Ovary (tissue), 9 donors: ENCODE results near the gene CD9. TPM values are rescaled to one million over a fixed set of nuclear protein-coding genes. Genes with fewer than 3 reads are reported as not detected.
A peak's percentile ranks its signal among the peaks of the same experiment; 100 is the strongest.

ENCODE experiments used
- DNase-seq, 5 donors: peaks; one replicate each; pipeline ENCODE4 v3.0.0-alpha.2; 2019 to 2020
- H3K27ac ChIP-seq, 2 donors: fragments of 200-600 bp; one replicate each; pipeline versions ENCODE4 v1.5.1 to v1.8.0; 2019 to 2022
- H3K27me3 ChIP-seq: fragments of 200-600 bp; one replicate; pipeline ENCODE4 v1.8.0; 2022
- H3K36me3 ChIP-seq: fragments of 200-600 bp; sonication (generic); one replicate; pipeline ENCODE4 v1.5.1; 2019
- H3K4me1 ChIP-seq: one replicate; pipeline ENCODE4 v1.8.1; 2013; ENCODE audit warnings: mild to moderate bottlenecking, moderate library complexity; ENCODE audit not compliant: insufficient read depth
- H3K4me3 ChIP-seq: fragments of 200-600 bp; sonication (generic); one replicate; pipeline ENCODE4 v1.5.1; 2017
- H3K9me3 ChIP-seq, 2 donors: fragments of 200-600 bp in 1 of 2; sonication (generic) in 1 of 2; one replicate each; pipeline versions ENCODE4 v1.5.1 to v1.8.1; 2013 to 2019; ENCODE audit warnings: mild to moderate bottlenecking in 1 of 2, moderate library complexity in 1 of 2
- CTCF ChIP-seq, 3 donors: fragments of 450-650 bp in 2 of 3; fragments of 200-600 bp in 1 of 3; IDR thresholded peaks; one replicate each; pipeline versions ENCODE4 v1.5.1 to v1.8.0; 2016 to 2022; ENCODE audit warnings: antibody characterized with exemption in 3 of 3, mild to moderate bottlenecking in 1 of 3
- EP300 ChIP-seq: sonication (generic); formaldehyde crosslinking; IDR thresholded peaks from one replicate; pipeline ENCODE4 v1.6.1; 2017; ENCODE audit warnings: antibody characterized with exemption
- POLR2A ChIP-seq: fragments of 450-650 bp; IDR thresholded peaks from one replicate; pipeline ENCODE4 v1.6.1; 2017; ENCODE audit warnings: antibody characterized with exemption, mild to moderate bottlenecking, moderate library complexity
- WGBS, 3 donors: extraction: QIAGEN DNeasy Blood & Tissue Kit in 1 of 3; methylation state at CpG; one replicate each; pipeline versions ENCODE4 v1.1.5 to v1.1.7; 2013 to 2017; 5-methylcytosine and 5-hydroxymethylcytosine counted together
- intact Hi-C, 4 donors: fragments of 100-400 bp; cut with DNase I; formaldehyde crosslinking; loops; one replicate each; pipeline versions ENCODE4 v1.11.0 to v1.15.1; 2022 to 2023
- polyA plus RNA-seq, 2 donors: library from polyadenylated mRNA; stranded (reverse); fragments of 200-250 nt in 1 of 2; fragments of 350-450 nt in 1 of 2; fragmentation: Illumina TruSeq in 1 of 2; extraction: RNeasy Lipid Tissue Mini Kit (QIAGEN cat#74804) in 1 of 2; gene quantifications; one replicate each; pipeline ENCODE4 v1.2.3, GENCODE V29; 2013 to 2014
- total RNA-seq, 7 donors: library from RNA; depleted of rRNA in 2 of 7; stranded (reverse); fragments of >200 nt in 2 of 7; fragmentation: NEBNext Ultra II Directional in 3 of 7; extraction: Animal tissue kit (Norgen Biotek cat#: 25700) in 3 of 7; gene quantifications; one replicate each; pipeline versions ENCODE4 v1.1.0 to v1.2.4, GENCODE V29; 2016 to 2023
- donor health status: DM: no; HTN: no; CAD: no; lungs with moderate emphysema.
- donor health status: DM: no; HTN: no; CAD: no.
- donor health status: Bipolar disorder and iron deficiency.
- donor health status: DM: yes; HTN: yes; CAD: no.
- donor health status: DM: no; HTN: no; CAD: no.
- donor health status: DM: yes; HTN: yes; CAD: no.

The CD9 gene
- total and polyA plus RNA-seq, 9 donors: 23.9 to 372 (median 60.7) TPM

- intact Hi-C loops: no loop called here
- H3K9me3 ChIP-seq: no peaks in the 10 kb centered on the region
- no peaks in the 10 kb centered on the region for H3K36me3 ChIP-seq
- H3K27me3 ChIP-seq: no peaks in the 10 kb centered on the region
- peak overlapping the region in 1 of 2 donors; percentile 9 for H3K27ac ChIP-seq
- peak in 4 of 5 donors; percentile 67 to 82 (median 79) for DNase-seq
- TF ChIP-seq EP300 (no peak), CTCF (IDR thresholded peaks at IDR 0.05) (no peak), POLR2A (no peak)
- peaks cover 5% of the 10 kb centered on the region for H3K4me1 ChIP-seq
- WGBS, 3 donors: 46 to 48% (median 48%) methylated on average over 10 of the region's 10 CpGs
- H3K4me3 ChIP-seq: no peak overlapping the region
Observed at GRCh38 chr12:6268484-6269157, 68.4 kb downstream of the CD9 start.

GRCh38 chr12:6269986-6270385 lies 69.8 kb downstream of the CD9 start:
- Histone ChIP-seq H3K4me3 (no peak overlapping the region), H3K27me3 (no peaks in the 10 kb centered on the region), H3K36me3 (no peaks in the 10 kb centered on the region), H3K27ac (no peak overlapping the region), H3K9me3 (no peaks in the 10 kb centered on the region), H3K4me1 (peaks cover 5% of the 10 kb centered on the region)
- WGBS, 3 donors: 93 to 97% (median 95%) methylated on average over 16 of the region's 16 CpGs
- TF ChIP-seq CTCF (IDR thresholded peaks at IDR 0.05) (no peak), POLR2A (no peak), EP300 (no peak)
- no peak for DNase-seq
- intact Hi-C loops: no loop called here

GRCh38 chr12:6271281-6271680 lies 71.1 kb downstream of the CD9 start:
- WGBS, 3 donors: 92 to 96% (median 93%) methylated on average over 8 of the region's 8 CpGs
- intact Hi-C loops: no loop called here
- TF ChIP-seq POLR2A (no peak), CTCF (IDR thresholded peaks at IDR 0.05) (no peak)
- H3K36me3 ChIP-seq: no peaks in the 10 kb centered on the region
- no peak overlapping the region for H3K27ac ChIP-seq
- no peak for DNase-seq
- H3K9me3 ChIP-seq: no peaks in the 10 kb centered on the region
- peaks cover 5% of the 10 kb centered on the region for H3K4me1 ChIP-seq
- no peaks in the 10 kb centered on the region for H3K27me3 ChIP-seq
- H3K4me3 ChIP-seq: no peak overlapping the region

- no peaks in the 10 kb centered on the region for H3K36me3 ChIP-seq
- DNase-seq: no peak
- WGBS, 3 donors: 67 to 77% (median 73%) methylated on average over 12 of the region's 12 CpGs
- no peak overlapping the region for H3K4me3 ChIP-seq
- no peaks in the 10 kb centered on the region for H3K27me3 ChIP-seq
- no peak overlapping the region for H3K27ac ChIP-seq
- no peak for TF ChIP-seq CTCF (IDR thresholded peaks at IDR 0.05)
- no peak for TF ChIP-seq EP300
- TF ChIP-seq POLR2A: no peak
- intact Hi-C loops: no loop called here
- peaks cover 3% of the 10 kb centered on the region for H3K4me1 ChIP-seq
- H3K9me3 ChIP-seq: no peaks in the 10 kb centered on the region
Observed at GRCh38 chr12:6272300-6273204, 72.4 kb downstream of the CD9 start.
